SK-N-SH (cell line): ENCODE measurements around the gene LNPK.

ENCODE experiments used
- EP300 ChIP-seq, 2 experiments: IDR thresholded peaks; 2 replicates each; pipeline versions ENCODE4 v1.4.0 to v1.6.1; 2012; ENCODE audit warnings: borderline replicate concordance in 1 of 2, low read depth in 1 of 2, low read length in 1 of 2
- POLR2AphosphoS5 ChIP-seq: IDR thresholded peaks from 2 replicates; pipeline ENCODE4 v1.6.1; 2012; ENCODE audit warnings: low read depth, low read length
- RAD21 ChIP-seq: IDR thresholded peaks from 2 replicates; pipeline ENCODE4 v1.6.1; 2012; ENCODE audit warnings: mild to moderate bottlenecking, low read length
- RFX5 ChIP-seq: IDR thresholded peaks from 2 replicates; pipeline ENCODE4 v1.6.1; 2012; ENCODE audit warnings: mild to moderate bottlenecking, improper control_type of control experiment, low read length
- SIN3A ChIP-seq: IDR thresholded peaks from 2 replicates; pipeline ENCODE4 v1.6.1; 2012; ENCODE audit warnings: low read depth, mild to moderate bottlenecking, low read length, moderate library complexity, borderline replicate concordance
- SMC3 ChIP-seq: IDR thresholded peaks from 2 replicates; pipeline ENCODE4 v1.6.1; 2012; ENCODE audit warnings: low read depth, low read length, improper control_type of control experiment
- TF ChIP-seq, protein P1 (sequence below): fragments of 200-600 bp; sonication (generic); IDR thresholded peaks from 2 replicates; pipeline ENCODE4 v1.6.1; 2017; ENCODE audit warnings: antibody characterized with exemption, mild to moderate bottlenecking, moderate library complexity
- TF ChIP-seq, protein P2 (sequence below): IDR thresholded peaks from 2 replicates; pipeline ENCODE4 v1.4.0; 2012; ENCODE audit warnings: low read depth

DNA sequence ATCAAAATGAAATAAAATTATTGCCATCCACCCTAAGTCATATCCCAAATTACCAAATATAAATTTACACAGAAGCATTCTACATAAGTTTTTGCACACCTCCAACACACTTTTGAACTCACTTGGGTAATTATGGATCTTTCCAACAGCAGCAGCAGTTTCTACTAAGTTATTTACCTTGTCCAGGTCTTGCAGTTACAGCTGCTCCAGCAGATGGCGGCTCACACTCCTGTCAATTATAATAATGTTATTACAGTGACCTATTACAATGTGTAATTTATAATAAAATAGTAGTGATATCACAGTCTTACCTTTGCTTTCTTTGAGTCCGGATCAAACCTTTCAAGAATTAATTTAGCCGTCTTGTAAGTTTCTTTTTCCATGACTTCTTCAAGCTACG, 37.9 kb downstream of the LNPK start:
- TF ChIP-seq RFX5 = no peak
- no peak for TF ChIP-seq POLR2AphosphoS5
- no peak for TF ChIP-seq SIN3A
- TF ChIP-seq SMC3 = no peak
- no peak for TF ChIP-seq RAD21
- TF ChIP-seq, protein P1, sequence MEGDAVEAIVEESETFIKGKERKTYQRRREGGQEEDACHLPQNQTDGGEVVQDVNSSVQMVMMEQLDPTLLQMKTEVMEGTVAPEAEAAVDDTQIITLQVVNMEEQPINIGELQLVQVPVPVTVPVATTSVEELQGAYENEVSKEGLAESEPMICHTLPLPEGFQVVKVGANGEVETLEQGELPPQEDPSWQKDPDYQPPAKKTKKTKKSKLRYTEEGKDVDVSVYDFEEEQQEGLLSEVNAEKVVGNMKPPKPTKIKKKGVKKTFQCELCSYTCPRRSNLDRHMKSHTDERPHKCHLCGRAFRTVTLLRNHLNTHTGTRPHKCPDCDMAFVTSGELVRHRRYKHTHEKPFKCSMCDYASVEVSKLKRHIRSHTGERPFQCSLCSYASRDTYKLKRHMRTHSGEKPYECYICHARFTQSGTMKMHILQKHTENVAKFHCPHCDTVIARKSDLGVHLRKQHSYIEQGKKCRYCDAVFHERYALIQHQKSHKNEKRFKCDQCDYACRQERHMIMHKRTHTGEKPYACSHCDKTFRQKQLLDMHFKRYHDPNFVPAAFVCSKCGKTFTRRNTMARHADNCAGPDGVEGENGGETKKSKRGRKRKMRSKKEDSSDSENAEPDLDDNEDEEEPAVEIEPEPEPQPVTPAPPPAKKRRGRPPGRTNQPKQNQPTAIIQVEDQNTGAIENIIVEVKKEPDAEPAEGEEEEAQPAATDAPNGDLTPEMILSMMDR = peak; percentile 28
- TF ChIP-seq, protein P2, sequence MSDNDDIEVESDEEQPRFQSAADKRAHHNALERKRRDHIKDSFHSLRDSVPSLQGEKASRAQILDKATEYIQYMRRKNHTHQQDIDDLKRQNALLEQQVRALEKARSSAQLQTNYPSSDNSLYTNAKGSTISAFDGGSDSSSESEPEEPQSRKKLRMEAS = no peak
- no peak for TF ChIP-seq EP300 (IDR thresholded peaks at IDR 0.05; ENCODE audit: borderline replicate concordance in 1 of 2, low read depth in 1 of 2, low read length in 1 of 2)
